Measurements from ENCODE around the gene PPP3CA.

DNA sequence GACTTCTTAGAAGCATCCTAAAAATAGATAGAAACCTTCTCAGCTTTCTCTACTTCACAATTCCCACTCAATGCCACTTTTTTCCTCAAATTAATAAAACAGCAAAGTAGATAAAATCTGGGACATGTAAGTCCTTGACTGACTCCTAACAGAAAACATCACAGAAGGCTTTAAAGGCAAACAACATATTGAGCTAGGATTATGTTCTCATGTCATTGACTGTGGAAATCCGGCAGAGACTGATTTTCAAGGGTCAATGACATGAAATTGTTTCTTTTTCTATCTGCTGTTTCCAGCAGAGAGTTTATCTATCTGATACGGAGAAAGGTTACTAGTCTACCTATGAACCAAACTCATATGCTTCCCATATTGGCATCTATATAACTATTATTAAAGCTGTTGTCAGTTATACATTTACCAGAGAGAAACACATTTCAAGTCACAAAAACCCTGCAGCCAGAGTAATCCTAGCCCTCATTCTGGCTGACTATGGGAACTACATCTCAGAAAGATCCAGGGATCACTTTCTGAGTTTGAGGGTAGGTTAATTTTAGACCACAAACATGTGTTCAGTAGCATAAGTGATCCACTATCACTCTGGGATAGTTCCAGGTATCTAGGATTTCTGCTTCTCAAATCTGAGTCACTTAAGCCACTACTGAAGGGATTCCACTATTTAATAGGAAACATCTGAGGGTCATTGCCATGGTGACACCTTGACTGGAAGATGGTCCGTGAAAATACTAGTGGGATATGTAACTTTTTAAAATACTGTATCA lies 147.6 kb downstream of the PPP3CA start:
- no peak for TF ChIP-seq POLR2A (IDR thresholded peaks at IDR 0.05)
- no peak for TF ChIP-seq CTCF (IDR thresholded peaks at IDR 0.05)
